Peyer's patch (tissue), 4 donors: ENCODE results near the gene PACSIN2.

Experiments
- CTCF ChIP-seq, 6 experiments: fragments of 450-650 bp in 4 of 6; fragments of 200-600 bp in 2 of 6; sonication (generic) in 1 of 6; IDR thresholded peaks; one replicate each; pipeline ENCODE4 v1.5.1; 2017 to 2019; ENCODE audit warnings: antibody characterized with exemption in 6 of 6, mild to moderate bottlenecking in 3 of 6, moderate library complexity in 1 of 6
- POLR2A ChIP-seq, 2 donors: fragments of 450-650 bp; IDR thresholded peaks; one replicate each; pipeline ENCODE4 v1.5.1; 2017; ENCODE audit warnings: antibody characterized with exemption in 2 of 2, mild to moderate bottlenecking in 2 of 2, moderate library complexity in 2 of 2

GRCh38 chr22:43036282-43036829 is 21.4 kb upstream of the PACSIN2 start:
- TF ChIP-seq CTCF (IDR thresholded peaks at IDR 0.05) = no peak
- no peak for TF ChIP-seq POLR2A (IDR thresholded peaks at IDR 0.05)
